ENCODE data around the gene ABCB11.

GRCh38 chr2:168884975-168885374, 146.1 kb downstream of the ABCB11 start:
- TF ChIP-seq CTCF (IDR thresholded peaks at IDR 0.05) (no peak), POLR2A (IDR thresholded peaks at IDR 0.05) (no peak)
